HepG2 (cell line): ENCODE results near the gene CD300C. TPM values are rescaled to one million over a fixed set of nuclear protein-coding genes. Genes with fewer than 3 reads are reported as not detected.
"Not testable (repeated sequence)": the region's sequence is repeated elsewhere in the genome, so short reads cannot be mapped to it uniquely, and the experiment has no call there.

Source experiments
- ATAC-seq: fragments of 200-7000 bp; cut with Tn5 transposase; 3 replicates; pipeline ENCODE4 v1.9.1; 2020; ENCODE audit warnings: mild to moderate bottlenecking, moderate library complexity
- BruUV-seq: library from RNA; stranded (reverse); fragments of 400-500 nt; replicated peaks from 2 replicates; lab custom pipeline; 2021; lab: Mats Ljungman, UMichigan
- CTCF ChIA-PET: fragments of 300-600 bp; formaldehyde crosslinking; extraction: SDS; loops from one replicate; lab custom pipeline; 2021; ENCODE audit warnings: low total read pairs, inconsistent platforms, low intra/inter-chr PET ratio; lab: Yijun Ruan, JAX
- POLR2A ChIA-PET: fragments of 350-600 bp; sonication (Branson Sonifier 250); formaldehyde crosslinking; loops from one replicate; lab custom pipeline; 2020; ENCODE audit warnings: antibody characterized with exemption, inconsistent platforms; lab: Yijun Ruan, JAX
- DNase-seq: peaks from one replicate; pipeline ENCODE4 v3.0.0-alpha.2; 2015; ENCODE audit warnings: low spot score
- FAIRE-seq: peaks from 3 replicates; lab custom pipeline; 2011; peaks lifted over from hg19 to GRCh38; lab: Jason Lieb, UNC
- H2AFZ ChIP-seq: one replicate; pipeline ENCODE4 v1.6.1; 2011; ENCODE audit warnings: low read length, inconsistent platforms
- H3K27ac ChIP-seq: fragments of 300-600 bp; 3 replicates; pipeline ENCODE4 v1.8.0; 2011; ENCODE audit warnings: mixed run types, mild to moderate bottlenecking, mixed read lengths, low read length, inconsistent platforms; ENCODE audit not compliant: insufficient read depth; ENCODE audit errors: extremely low read length
- H3K27me3 ChIP-seq, 2 experiments: fragments of 200-600 bp in 1 of 2; 2 replicates in 1 of 2; 3 replicates in 1 of 2; pipeline versions ENCODE4 v1.6.0 to v1.8.0; 2011; ENCODE audit warnings: low read length in 2 of 2, mild to moderate bottlenecking in 2 of 2, moderate library complexity in 2 of 2, inconsistent platforms in 1 of 2; ENCODE audit not compliant: insufficient read depth in 2 of 2, control insufficient read depth in 1 of 2
- H3K36me3 ChIP-seq, 2 experiments: fragments of 200-600 bp in 1 of 2; replicated peaks in 1 of 2; 2 replicates in 1 of 2; 3 replicates in 1 of 2; pipeline versions ENCODE4 v1.5.1 to v1.8.0; 2011; ENCODE audit warnings: low read length in 2 of 2, inconsistent platforms in 1 of 2; ENCODE audit not compliant: insufficient read depth in 2 of 2, control insufficient read depth in 1 of 2
- H3K4me1 ChIP-seq: 2 replicates; pipeline ENCODE4 v1.5.1; 2012; ENCODE audit warnings: low read length, inconsistent platforms; ENCODE audit not compliant: insufficient read depth
- H3K4me2 ChIP-seq: 2 replicates; pipeline ENCODE4 v1.6.0; 2011; ENCODE audit warnings: low read depth, low read length, inconsistent platforms
- H3K4me3 ChIP-seq, 3 experiments: fragments of 200-600 bp in 1 of 3; sonication (generic), shearing (Covaris generic) in 1 of 3; replicated peaks in 1 of 3; 2 replicates each; pipeline ENCODE4 v1.5.1; 2011 to 2016; ENCODE audit warnings: low read length in 3 of 3, inconsistent platforms in 2 of 3, low read depth in 2 of 3, mild to moderate bottlenecking in 2 of 3, control low read depth in 1 of 3, mixed read lengths in 1 of 3; ENCODE audit not compliant: insufficient read depth in 1 of 3
- H3K79me2 ChIP-seq: one replicate; pipeline ENCODE4 v1.6.1; 2011; ENCODE audit warnings: low read length, inconsistent platforms; ENCODE audit not compliant: insufficient read depth
- H3K9ac ChIP-seq: 2 replicates; pipeline ENCODE4 v1.6.0; 2011; ENCODE audit warnings: mild to moderate bottlenecking, low read depth, low read length, inconsistent platforms; ENCODE audit not compliant: insufficient read depth
- H3K9me3 ChIP-seq: 2 replicates; pipeline ENCODE4 v1.5.1; 2012; ENCODE audit warnings: mild to moderate bottlenecking, low read length
- H4K20me1 ChIP-seq: 2 replicates; pipeline ENCODE4 v1.6.0; 2011; ENCODE audit warnings: inconsistent platforms, mild to moderate bottlenecking, low read length, moderate library complexity; ENCODE audit not compliant: insufficient read depth
- CCAR2 ChIP-seq: fragments of 200-400 bp; formaldehyde crosslinking; optimal IDR thresholded peaks from 2 replicates; pipeline ENCODE3; 2018; ENCODE audit warnings: low read depth, mild to moderate bottlenecking, low read length, moderate library complexity
- JUNB ChIP-seq: sonication (generic); formaldehyde crosslinking; IDR thresholded peaks from 2 replicates; pipeline ENCODE4 v1.8.0; 2022; ENCODE audit warnings: missing genetic modification reagents, mild to moderate bottlenecking, borderline replicate concordance
- MAFK ChIP-seq, 2 experiments: IDR thresholded peaks in 1 of 2; conservative IDR thresholded peaks in 1 of 2; 2 replicates each; pipeline ENCODE4 v1.6.1; 2011; ENCODE audit warnings: improper control_type of control experiment in 2 of 2, low read length in 2 of 2
- ZNF431 ChIP-seq: sonication (generic); formaldehyde crosslinking; IDR thresholded peaks from 2 replicates; pipeline ENCODE4 v1.9.0; 2022; ENCODE audit warnings: missing genetic modification reagents, low read depth, mild to moderate bottlenecking, borderline replicate concordance
- ZSCAN12 ChIP-seq: sonication (generic); formaldehyde crosslinking; IDR thresholded peaks from 2 replicates; pipeline ENCODE4 v1.9.0; 2021; ENCODE audit warnings: mild to moderate bottlenecking, missing genetic modification reagents
- WGBS: methylation state at CpG from one replicate; pipeline ENCODE4 v1.1.6; 2017; ENCODE audit warnings: low lambda C conversion rate; 5-methylcytosine and 5-hydroxymethylcytosine counted together
- in situ Hi-C: cut with HindIII; loops from 2 replicates; pipeline ENCODE4 v1.10.0; 2017; ENCODE audit warnings: low pct_unique_long_range_greater_than_20kb; ENCODE audit not compliant: extremely low pct_ligation_motif_present
- intact Hi-C: fragments of 100-400 bp; cut with micrococcal nuclease; formaldehyde crosslinking; loops from one replicate; pipeline ENCODE4 v1.10.0; 2022; ENCODE audit not compliant: unreplicated experiment
- polyA plus RNA-seq, 8 experiments: library from polyadenylated mRNA; depleted of rRNA in 3 of 8; stranded (reverse) in 7 of 8; unstranded in 1 of 8; fragments of >200 nt; fragmentation: Illumina TruSeq in 4 of 8; extraction: Trizol in 4 of 8; gene quantifications; 2 replicates each; pipeline versions ENCODE4 v1.2.1 to v1.2.3, GENCODE V29; 2011 to 2016; ENCODE audit warnings: low read depth in 4 of 8, missing spikeins in 1 of 8, mixed read lengths in 1 of 8; ENCODE audit not compliant: insufficient read depth in 1 of 8
- total RNA-seq, 5 experiments: library from RNA; depleted of rRNA; stranded (reverse); fragments of >200 nt; fragmentation: Illumina TruSeq; extraction: Trizol; gene quantifications; 2 replicates each; pipeline ENCODE4 v1.2.3, GENCODE V29; 2016; ENCODE audit warnings: low read depth in 1 of 5

CD300C gene
- total and polyA plus RNA-seq, 2 of the 13 experiments (the other 11 are each of a cell fraction or from before 2014, with no cell fraction given): not detected

DNA sequence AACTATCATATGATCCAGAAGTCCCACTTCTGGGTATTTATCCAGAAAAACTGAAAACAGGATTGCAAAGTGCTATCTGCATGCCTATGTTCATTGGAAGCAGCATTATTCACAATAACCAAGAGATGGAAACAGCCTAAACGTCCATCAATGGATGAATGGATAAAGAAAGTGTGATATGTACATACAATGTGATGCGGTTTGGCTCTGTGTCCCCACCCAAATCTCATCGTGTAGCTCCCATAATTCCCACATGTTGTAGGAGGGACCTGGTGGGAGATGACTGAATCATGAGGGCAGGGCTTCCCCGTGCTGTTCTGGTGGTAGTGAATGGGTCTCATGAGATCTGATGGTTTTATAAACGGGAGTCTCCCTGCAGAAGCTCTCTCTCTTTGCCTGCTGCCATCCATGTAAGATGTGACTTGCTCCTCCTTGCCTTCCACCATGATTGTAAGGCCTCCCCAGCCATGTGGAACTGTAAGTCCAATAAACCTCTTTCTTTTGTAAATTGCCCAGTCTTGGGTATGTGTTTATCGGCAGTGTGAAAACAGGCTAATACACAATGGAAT is 27.4 kb downstream of the CD300C start:
- 22% methylated on average over 6 of the region's 6 CpGs for WGBS
- H3K4me2 ChIP-seq, FAIRE-seq, POLR2A ChIA-PET, H4K20me1 ChIP-seq, H3K27ac ChIP-seq, BruUV-seq, ATAC-seq, H3K79me2 ChIP-seq, H3K4me3 ChIP-seq, H3K9ac ChIP-seq, in situ Hi-C loops, H2AFZ ChIP-seq, intact Hi-C loops, DNase-seq, H3K36me3 ChIP-seq, CTCF ChIA-PET: not testable (repeated sequence)
- H3K9me3 ChIP-seq: peaks cover 19% of the 10 kb centered on the region
- peaks cover 0 to 32% of the 10 kb centered on the region in 2 experiments; a peak in 4 of 5 replicates for H3K27me3 ChIP-seq
- TF ChIP-seq ZNF431 (CRISPR knock-in tag): peak; percentile 86; the same call in 1 of the 2 replicates
- peaks cover 11% of the 10 kb centered on the region; the same call in 1 of the 2 replicates for H3K4me1 ChIP-seq

DNA sequence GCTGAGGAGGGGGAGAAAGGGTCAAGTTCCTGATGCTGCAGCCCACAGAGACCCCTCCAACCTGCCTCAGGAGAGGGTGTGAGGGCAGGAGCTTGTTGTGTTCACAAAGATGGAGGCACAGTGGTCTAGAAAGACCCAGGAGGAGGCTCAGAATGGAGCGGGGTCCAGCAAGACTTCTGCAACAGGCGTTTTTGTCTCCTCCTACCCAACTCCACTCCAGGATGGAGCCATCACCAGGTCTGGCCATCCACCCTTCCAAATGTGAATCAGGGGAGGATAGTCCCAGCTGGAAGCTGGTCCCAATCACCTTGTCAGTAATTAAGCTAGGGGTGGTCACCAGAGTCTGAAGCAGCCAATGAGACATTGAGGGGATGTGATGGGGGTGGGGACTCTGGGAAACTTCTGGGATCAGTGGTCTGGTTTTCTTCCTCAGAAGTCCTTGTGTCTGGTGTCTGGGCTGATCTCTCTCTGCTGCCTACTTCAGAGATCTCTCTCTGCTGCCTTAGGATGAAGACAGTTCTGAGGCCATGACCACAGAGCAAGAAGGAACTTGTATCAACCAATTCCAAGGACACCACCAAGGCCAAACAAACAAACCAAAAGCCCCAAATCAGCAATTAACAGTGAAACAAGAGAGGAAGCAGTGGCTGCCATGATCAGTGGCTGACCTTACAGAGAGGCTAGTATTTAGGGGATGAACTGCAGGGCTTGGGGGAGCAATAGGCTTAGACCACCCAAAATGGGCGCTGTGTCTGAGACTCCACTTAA is 29.2 kb downstream of the CD300C start:
- BruUV-seq: no TSS peak
- in situ Hi-C loops (no loop called here), intact Hi-C loops (no loop called here)
- ChIA-PET POLR2A (no interaction called here), CTCF (no interaction called here)
- no peak overlapping the region for H3K4me2 ChIP-seq
- H4K20me1 ChIP-seq: no peaks in the 10 kb centered on the region
- 0% methylated on average over 3 of the region's 3 CpGs for WGBS
- no peak for FAIRE-seq
- no peak for DNase-seq
- TF ChIP-seq MAFK (conservative IDR thresholded peaks at IDR 0.05 in 1 of 2, IDR thresholded peaks at IDR 0.05 in 1 of 2; ENCODE audit: low read length in 2 of 2) (0 out of 4 replicates have a peak, but pooled peaks of 1 of the 2 experiments have one; percentile 19), JUNB (CRISPR knock-in tag) (no peak), ZSCAN12 (CRISPR knock-in tag) (no peak), CCAR2 (no peak)
- H2AFZ ChIP-seq: no peak overlapping the region
- no peaks in the 10 kb centered on the region for H3K79me2 ChIP-seq
- H3K27me3 ChIP-seq: peaks cover 0 to 15% of the 10 kb centered on the region in 2 experiments; a peak in 3 of 5 replicates
- ATAC-seq: no peak
- no peak overlapping the region for H3K9ac ChIP-seq
- H3K27ac ChIP-seq: no peak overlapping the region
- peaks cover 19% of the 10 kb centered on the region for H3K9me3 ChIP-seq
- H3K36me3 ChIP-seq: no peaks in the 10 kb centered on the region
- H3K4me3 ChIP-seq: no peak overlapping the region
- peaks cover 9% of the 10 kb centered on the region; the same call in 1 of the 2 replicates for H3K4me1 ChIP-seq
